K562 (cell line): ENCODE results near the gene PSMA6. TPM values are rescaled to one million over a fixed set of nuclear protein-coding genes. Genes with fewer than 3 reads are reported as not detected.
A peak's percentile ranks its signal among the peaks of the same experiment; 100 is the strongest.

Experiments used
- ARID2 ChIP-seq: fragments of 450-650 bp; IDR thresholded peaks from 2 replicates; pipeline ENCODE4 v1.6.1; 2017; ENCODE audit warnings: antibody characterized with exemption, mild to moderate bottlenecking
- BHLHE40 ChIP-seq: IDR thresholded peaks from 2 replicates; pipeline ENCODE4 v1.6.1; 2011; ENCODE audit warnings: low read length, improper control_type of control experiment
- FOS ChIP-seq: IDR thresholded peaks from 3 replicates; pipeline ENCODE4 v1.6.1; 2011; ENCODE audit not compliant: insufficient read length; ENCODE audit errors: extremely low read depth
- HMG20B ChIP-seq: fragments of 250-450 bp; sonication (Bioruptor Pico); IDR thresholded peaks from 2 replicates; pipeline ENCODE4 v1.5.0; 2021; ENCODE audit warnings: mild to moderate bottlenecking
- PRMT5 ChIP-seq: sonication (generic); formaldehyde crosslinking; IDR thresholded peaks from 2 replicates; pipeline ENCODE4 v1.5.0; 2020; ENCODE audit warnings: missing genetic modification reagents
- STAT6 ChIP-seq: sonication (generic); formaldehyde crosslinking; IDR thresholded peaks from 2 replicates; pipeline ENCODE4 v1.8.1; 2023; ENCODE audit warnings: mild to moderate bottlenecking, missing genetic modification reagents
- TEAD4 ChIP-seq, 2 experiments: sonication (generic) in 1 of 2; formaldehyde crosslinking in 1 of 2; IDR thresholded peaks; 2 replicates each; pipeline versions ENCODE4 v1.6.1 to v1.8.0; 2012 to 2022; ENCODE audit warnings: borderline replicate concordance in 1 of 2, inconsistent platforms in 1 of 2, low read length in 1 of 2, mild to moderate bottlenecking in 1 of 2, missing genetic modification reagents in 1 of 2
- THRB ChIP-seq: fragments of 450-650 bp; formaldehyde crosslinking; conservative IDR thresholded peaks from 2 replicates; pipeline ENCODE4 v1.4.0; 2022; ENCODE audit warnings: mild to moderate bottlenecking, missing genetic modification characterization
- U2AF1 ChIP-seq: fragments of 200-400 bp; formaldehyde crosslinking; optimal IDR thresholded peaks from 2 replicates; pipeline ENCODE3; 2017; ENCODE audit warnings: mild to moderate bottlenecking, low read depth, low read length, moderate library complexity
- ZNF398 ChIP-seq: fragments of 250-450 bp; sonication (Bioruptor Pico); IDR thresholded peaks from 2 replicates; pipeline ENCODE4 v1.8.0; 2021; ENCODE audit warnings: moderate library complexity, mild to moderate bottlenecking, inconsistent platforms
- ZNF592 ChIP-seq: fragments of 450-650 bp; IDR thresholded peaks from 2 replicates; pipeline ENCODE4 v1.6.1; 2017; ENCODE audit warnings: antibody characterized with exemption, mild to moderate bottlenecking
- polyA plus RNA-seq, 8 experiments: library from polyadenylated mRNA; depleted of rRNA in 4 of 8; stranded (reverse) in 5 of 8; unstranded in 3 of 8; fragments of >200 nt; fragmentation: Nextera tagmentation in 2 of 8; fragmentation: Illumina TruSeq in 1 of 8; extraction: Ambion mirVana in 2 of 8; extraction: Trizol in 1 of 8; gene quantifications; 2 replicates each; pipeline versions ENCODE4 v1.2.1 to v1.2.3, GENCODE V29; 2011 to 2014; ENCODE audit warnings: inconsistent platforms in 1 of 8, missing spikeins in 1 of 8
- total RNA-seq, 7 experiments: library from RNA; depleted of rRNA in 6 of 7; stranded (reverse); fragments of >200 nt in 6 of 7; fragmentation: Illumina TruSeq in 2 of 7; extraction: Trizol in 2 of 7; gene quantifications; 2 replicates each; pipeline versions ENCODE4 v1.2.1 to v1.2.3, GENCODE V29; 2011 to 2021; ENCODE audit warnings: low replicate concordance in 1 of 7

The PSMA6 gene
- total and polyA plus RNA-seq, 9 of the 15 experiments (the other 6 are each of a cell fraction or from before 2014, with no cell fraction given), result 210 to 952 (median 288) TPM

GRCh38 chr14:35331605-35332516, 39.7 kb downstream of the PSMA6 start (continued):
- TF ChIP-seq ZNF592 (peak; percentile 19; the same call in 1 of the 2 replicates), U2AF1 (no peak), HMG20B (no peak), ARID2 (no peak), PRMT5 (CRISPR knock-in tag) (no peak), BHLHE40 (no peak), THRB (CRISPR knock-in tag) (no peak), FOS (no peak), STAT6 (CRISPR knock-in tag) (no peak), ZNF398 (CRISPR knock-in tag) (no peak), TEAD4 (IDR thresholded peaks at IDR 0.05; ENCODE audit: low read length) (peak; percentile 30; the same call in 1 of the 2 replicates), TEAD4 (CRISPR knock-in tag; IDR thresholded peaks at IDR 0.05; ENCODE audit: borderline replicate concordance) (no peak)
